Esophagus muscularis mucosa (tissue), 3 donors: Measurements from ENCODE around the gene CYBA.

ENCODE experiments used
- POLR2A ChIP-seq: fragments of 450-650 bp; IDR thresholded peaks from one replicate; pipeline ENCODE4 v1.6.1; 2017; ENCODE audit warnings: antibody characterized with exemption, moderate library complexity, mild to moderate bottlenecking, low read depth
- POLR2AphosphoS5 ChIP-seq, 2 donors: sonication (generic); formaldehyde crosslinking; IDR thresholded peaks; one replicate each; pipeline ENCODE4 v1.6.1; 2017; ENCODE audit warnings: antibody characterized with exemption in 2 of 2
- TF ChIP-seq, protein P1 (sequence below), 3 experiments: fragments of 200-600 bp in 2 of 3; fragments of 450-650 bp in 1 of 3; sonication (generic) in 2 of 3; IDR thresholded peaks; one replicate each; pipeline ENCODE4 v1.5.1; 2017 to 2019; ENCODE audit warnings: antibody characterized with exemption in 3 of 3, mild to moderate bottlenecking in 2 of 3, moderate library complexity in 1 of 3

- TF ChIP-seq POLR2AphosphoS5 (IDR thresholded peaks at IDR 0.05) (no peak), POLR2A (no peak)
- TF ChIP-seq, protein P1, sequence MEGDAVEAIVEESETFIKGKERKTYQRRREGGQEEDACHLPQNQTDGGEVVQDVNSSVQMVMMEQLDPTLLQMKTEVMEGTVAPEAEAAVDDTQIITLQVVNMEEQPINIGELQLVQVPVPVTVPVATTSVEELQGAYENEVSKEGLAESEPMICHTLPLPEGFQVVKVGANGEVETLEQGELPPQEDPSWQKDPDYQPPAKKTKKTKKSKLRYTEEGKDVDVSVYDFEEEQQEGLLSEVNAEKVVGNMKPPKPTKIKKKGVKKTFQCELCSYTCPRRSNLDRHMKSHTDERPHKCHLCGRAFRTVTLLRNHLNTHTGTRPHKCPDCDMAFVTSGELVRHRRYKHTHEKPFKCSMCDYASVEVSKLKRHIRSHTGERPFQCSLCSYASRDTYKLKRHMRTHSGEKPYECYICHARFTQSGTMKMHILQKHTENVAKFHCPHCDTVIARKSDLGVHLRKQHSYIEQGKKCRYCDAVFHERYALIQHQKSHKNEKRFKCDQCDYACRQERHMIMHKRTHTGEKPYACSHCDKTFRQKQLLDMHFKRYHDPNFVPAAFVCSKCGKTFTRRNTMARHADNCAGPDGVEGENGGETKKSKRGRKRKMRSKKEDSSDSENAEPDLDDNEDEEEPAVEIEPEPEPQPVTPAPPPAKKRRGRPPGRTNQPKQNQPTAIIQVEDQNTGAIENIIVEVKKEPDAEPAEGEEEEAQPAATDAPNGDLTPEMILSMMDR (IDR thresholded peaks at IDR 0.05), result no peak
Measured at GRCh38 chr16:88645941-88646340, 4.9 kb downstream of the CYBA start.
